Brain pericyte (primary cell): Measurements from ENCODE around the gene EME2.
A peak's percentile ranks its signal among the peaks of the same experiment; 100 is the strongest.

Experiments
- DNase-seq: peaks from one replicate; pipeline ENCODE4 v3.0.0-alpha.2; 2012; ENCODE audit warnings: low read depth, low spot score

Gene EME2

DNA sequence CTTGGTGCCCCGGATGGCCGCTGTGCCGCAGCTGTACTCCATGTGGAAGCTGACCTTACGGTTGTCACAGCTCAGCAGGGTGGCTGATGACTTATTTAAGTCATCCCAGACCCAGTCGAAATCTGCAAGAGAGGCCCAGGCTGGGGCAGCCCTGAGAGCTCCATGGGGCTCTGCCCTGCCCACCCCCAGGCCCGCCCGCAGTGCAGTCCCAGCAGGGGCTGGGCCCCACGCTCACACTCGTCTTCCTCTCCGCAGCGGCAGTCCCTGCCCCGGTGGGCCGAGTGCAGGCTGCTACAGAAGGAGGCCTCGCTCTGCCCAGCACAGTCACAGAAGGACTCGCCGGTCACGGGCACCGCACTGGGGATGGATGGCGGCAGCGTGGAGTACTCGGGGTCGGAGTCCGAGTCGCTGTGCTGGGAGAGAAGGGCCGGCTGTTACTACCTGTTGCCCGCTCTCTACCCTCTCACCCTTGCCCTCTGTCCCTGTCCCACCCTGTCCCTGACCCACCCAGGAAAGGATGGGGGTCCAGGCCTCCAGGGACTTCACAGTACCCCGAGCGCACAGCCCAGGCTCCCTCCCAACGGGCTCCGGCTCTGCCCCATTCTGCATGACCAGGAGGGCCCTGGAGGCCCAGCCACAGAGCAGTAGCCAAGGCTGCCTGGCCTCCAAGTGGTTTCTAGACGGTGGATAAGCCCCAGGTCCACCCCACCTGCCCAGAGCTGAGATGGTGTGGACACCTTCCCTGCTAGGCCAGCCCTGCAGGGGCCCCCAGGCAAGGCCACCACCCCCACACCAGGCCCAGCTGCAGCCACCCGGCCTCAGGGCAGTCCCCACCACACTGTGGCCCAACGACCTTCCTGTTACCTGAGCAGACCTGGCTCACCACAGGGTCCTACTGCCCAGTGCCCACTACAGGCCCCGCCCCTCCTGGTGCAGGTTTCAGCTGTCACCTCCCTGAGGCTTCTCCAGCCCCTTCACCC lies 5.9 kb downstream of the EME2 start:
- DNase-seq, result peak; percentile 78

DNA sequence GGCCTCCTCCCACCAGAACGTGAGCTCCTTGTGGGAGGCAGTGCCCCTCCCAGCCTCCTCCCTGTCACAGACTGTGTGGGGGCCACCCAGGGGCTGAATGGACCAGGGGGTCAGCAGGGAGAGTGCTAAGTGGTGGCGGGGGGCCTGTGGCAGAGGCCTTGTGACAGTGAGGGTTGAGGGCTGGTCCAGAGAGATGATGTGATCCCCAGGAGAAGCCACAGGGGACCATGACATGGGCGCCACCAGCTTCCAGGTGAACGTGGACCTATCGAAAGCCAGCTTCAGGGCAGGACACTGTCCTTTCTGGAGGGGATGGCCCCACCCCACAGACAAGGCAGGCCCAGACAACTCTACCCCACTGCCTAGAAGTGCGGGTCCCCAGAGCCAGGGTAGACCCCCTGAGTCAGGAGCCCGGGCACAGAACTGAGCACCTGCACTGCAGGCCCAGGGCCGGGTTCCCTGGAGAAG lies 6.7 kb downstream of the EME2 start:
- DNase-seq, result no peak

DNA sequence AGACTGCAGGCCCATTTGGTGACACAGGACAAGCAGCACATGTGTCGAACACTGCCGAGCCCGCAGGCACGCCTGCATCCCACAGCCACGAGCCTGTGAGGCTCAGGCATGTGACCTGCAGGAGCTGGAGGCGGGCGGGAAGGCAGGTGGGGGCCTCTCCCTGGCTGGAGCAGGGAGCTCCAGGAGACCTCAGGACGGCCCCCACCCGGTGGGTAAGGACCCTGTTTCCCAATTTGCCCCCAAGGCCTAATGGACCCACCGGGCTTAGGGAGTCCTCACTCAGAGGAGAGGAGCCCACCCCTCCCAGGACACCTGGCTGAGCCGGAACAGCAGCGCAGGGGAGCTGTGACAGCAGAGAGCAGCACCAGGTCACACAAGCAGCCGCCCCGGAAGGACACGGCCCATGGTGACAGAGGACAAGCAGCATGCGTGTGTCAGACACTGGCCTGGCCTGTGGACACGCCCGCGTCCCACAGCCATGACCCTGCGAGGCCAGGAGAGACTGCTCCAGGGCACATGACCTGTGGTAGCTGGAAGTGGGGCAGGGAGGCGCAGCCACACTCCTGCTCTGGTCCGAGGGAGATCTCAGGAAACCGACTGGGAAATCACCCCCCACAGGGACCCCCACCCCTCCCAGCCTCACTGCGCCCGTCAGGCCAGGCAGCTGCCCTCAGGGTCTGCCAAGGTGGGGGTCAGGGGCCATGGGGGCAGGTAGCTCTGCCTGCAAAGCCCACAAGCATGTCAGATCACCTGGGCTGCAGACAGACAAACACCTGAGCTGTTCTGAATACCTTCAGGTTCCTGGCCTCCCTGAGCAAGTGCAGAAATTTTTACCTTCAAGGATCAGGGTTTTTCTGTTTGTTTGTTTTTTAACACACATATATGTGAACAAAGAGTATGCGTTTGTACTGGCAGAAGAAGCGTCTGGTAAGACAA lies 7.4 kb downstream of the EME2 start:
- no peak for DNase-seq

DNA sequence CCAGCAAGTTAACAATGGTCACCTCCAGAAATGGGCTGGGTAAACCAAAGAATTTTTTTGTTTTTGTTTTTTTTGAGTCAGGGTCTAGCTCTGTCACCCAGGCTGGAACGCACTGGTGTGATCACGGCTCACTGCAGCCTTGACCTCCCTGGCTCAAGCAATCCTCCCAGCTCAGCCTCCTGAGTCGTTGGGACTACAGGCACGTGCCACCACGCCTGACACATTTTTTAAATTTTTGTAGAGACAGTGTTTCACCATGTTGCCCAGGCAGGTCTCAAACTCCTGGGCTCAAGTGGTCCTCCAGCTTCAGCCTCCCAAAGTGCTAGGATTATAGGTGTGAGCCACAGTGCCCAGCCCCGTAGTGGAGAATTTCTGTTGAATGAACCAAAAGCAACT lies 8.1 kb downstream of the EME2 start:
- DNase-seq, result no peak

- no peak for DNase-seq
Measured at GRCh38 chr16:1781254-1781653, 8.6 kb downstream of the EME2 start.

DNA sequence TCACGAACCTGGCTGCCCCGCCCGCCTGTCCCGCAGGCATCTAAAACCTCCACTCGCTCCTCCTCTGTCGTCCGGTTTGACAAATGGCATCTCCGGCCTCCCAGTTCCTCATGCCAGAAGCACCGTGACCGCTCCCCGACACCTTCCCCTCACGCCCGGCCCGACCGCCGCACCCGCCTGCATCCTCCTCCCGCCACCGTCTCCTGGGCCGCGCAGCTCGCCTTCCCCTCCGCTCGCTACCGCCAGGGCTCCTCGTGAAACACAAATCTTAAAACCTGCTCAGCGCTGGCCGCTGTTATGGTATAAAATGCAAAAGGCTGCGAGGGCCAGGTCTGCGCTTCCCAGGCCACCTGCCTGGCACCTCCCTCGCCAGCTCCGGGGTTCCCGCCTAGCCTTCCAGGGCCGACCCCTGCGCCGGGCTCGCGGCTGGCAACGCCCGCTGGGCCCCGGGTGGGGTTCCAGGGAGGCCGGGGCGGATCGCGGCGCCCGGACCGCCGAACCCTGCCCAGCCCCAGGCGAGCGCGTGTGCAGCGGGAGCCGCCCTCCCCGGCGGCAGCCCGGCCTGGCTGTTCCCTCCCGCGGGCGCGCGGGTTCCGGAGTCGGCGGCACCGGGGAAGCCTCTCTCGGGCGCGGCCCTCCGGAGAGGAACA lies 9.3 kb downstream of the EME2 start:
- no peak for DNase-seq

- peak; percentile 100 for DNase-seq
Measured at GRCh38 chr16:1782408-1783264, 10.0 kb downstream of the EME2 start, which contains the start of the genes NUBP2 and SPSB3. Gene NUBP2, plus strand, starts transcription at chr16:1782960. Its CDS starts 61 bp downstream, at chr16:1783021. Gene SPSB3, minus strand, starts transcription at chr16:1782571. Its CDS starts 1,088 bp downstream, at chr16:1781483.

- DNase-seq, result no peak
Measured at GRCh38 chr16:1784977-1785845, 12.6 kb downstream of the EME2 start.

DNA sequence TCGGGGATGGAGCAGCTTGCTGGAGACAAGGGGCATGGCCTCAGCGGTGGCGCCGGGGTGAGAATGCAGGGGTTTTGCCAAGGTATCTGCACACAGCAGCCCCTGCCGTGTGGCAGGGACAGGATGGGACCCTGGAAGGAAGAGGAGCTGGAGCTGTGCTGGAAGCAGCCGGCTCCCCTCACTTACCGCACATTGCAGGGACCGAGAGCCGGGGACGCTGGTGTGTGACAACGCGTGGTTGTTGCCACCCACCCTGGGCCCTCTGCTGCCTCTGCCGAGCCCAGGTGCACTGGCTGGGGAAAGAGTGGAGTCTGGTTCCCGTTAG lies 13.2 kb downstream of the EME2 start:
- DNase-seq, result no peak

DNA sequence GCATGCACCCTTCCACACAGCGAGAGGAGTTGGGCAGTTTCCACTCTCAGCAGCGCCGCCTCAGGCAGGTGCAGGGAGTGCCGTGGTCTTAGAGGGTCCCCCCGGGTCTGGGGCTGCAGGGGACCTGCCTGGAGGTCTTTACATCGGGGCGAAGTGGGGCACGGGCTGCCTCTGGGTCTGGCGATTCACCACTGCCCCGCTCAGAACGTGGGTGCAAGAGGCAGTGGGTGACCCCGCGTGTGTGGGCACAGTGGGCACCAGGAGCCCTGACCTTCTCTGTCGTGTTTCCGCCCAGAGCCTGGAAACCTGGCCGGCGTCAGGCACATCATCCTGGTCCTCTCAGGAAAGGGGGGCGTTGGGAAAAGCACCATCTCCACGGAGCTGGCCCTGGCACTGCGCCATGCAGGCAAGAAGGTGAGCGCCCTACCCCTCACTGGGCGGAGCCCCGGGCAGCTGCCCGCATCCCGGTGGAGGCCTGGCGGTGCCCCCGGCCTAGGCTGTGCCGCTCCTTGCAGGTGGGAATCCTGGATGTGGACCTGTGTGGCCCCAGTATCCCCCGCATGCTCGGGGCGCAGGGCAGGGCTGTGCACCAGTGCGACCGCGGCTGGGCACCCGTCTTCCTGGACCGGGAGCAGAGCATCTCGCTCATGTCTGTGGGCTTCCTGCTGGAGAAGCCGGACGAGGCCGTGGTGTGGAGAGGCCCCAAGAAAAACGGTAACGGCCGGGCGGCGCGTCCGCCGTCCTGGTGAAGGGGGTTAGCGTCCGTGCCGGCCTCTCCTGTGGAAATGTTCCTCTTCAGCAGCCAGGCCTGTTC lies 13.8 kb downstream of the EME2 start:
- no peak for DNase-seq

DNA sequence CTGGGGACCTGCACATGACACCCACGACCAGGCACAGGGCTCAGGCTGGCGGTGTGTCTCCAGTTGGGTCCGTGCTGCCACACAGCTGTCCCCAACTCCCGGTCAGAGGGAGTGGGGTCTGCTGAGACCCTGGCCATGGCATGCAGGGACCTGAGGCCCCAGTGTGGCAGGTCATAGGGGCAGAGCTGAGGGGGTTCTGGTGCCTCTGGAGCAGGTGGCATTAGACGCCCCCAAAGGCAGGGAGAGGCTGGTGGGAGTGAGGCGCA lies 14.4 kb downstream of the EME2 start:
- no peak for DNase-seq

- no peak for DNase-seq
Measured at GRCh38 chr16:1787322-1788094, 14.9 kb downstream of the EME2 start.

GRCh38 chr16:1788095-1788707 lies 15.6 kb downstream of the EME2 start:
- DNase-seq, result no peak

DNA sequence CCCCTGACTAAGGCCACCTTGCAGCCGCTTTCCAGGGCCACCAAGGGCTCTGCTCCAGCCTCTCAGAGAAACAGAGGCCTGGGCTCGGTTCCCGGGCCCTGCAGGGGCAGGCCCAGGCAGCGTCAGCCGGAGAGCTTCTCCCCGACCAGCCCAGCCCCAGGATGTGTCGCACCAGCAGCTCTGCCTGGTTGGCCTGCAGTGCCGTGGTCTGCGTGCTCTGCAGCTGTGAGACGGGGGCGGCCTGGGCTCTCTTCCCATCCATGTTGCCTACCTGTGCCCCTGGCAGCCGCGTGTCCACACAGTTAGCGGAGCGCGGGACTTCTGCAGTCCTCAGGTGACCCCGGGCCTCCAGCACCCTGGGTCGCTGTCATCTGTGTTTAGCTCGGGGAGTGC lies 16.1 kb downstream of the EME2 start:
- DNase-seq, result no peak

DNA sequence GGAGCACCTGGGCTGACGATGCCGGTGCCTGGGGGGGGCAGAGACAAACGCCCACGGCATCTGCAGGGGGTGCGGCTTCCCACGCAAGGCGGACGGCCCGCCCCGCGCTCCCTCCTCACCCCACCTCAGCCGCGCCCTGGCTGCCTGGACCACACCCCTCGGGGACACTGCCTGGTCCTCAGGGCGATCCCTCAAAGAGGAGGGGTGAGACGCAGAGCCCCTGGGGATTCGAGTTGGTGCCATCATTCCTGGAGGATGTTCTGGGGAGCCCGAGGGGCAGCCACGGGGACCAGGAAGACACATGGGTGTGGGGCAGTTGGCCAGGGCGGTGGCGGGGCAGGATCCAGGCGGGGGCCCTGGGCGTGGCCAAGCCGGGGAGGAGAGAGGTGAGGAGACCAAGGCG lies 17.0 kb downstream of the EME2 start:
- no peak for DNase-seq

DNA sequence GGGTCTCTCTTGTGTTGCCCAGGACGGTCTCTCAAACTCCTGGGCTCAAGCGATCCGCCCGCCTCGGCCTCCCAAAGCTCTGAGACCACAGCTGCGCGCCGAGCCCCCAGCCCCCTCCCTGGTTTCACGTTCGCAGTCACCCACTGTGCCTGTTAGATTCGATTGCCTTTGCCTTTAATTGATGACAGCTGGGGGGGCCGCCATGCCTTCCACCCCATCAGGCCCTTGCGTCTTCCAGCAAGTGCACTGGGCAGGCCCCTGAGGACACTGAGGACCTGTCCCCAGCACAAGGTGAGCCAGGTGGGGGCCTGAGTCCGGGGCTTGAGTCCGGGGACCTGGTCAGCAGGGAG lies 17.6 kb downstream of the EME2 start:
- DNase-seq, result no peak

DNA sequence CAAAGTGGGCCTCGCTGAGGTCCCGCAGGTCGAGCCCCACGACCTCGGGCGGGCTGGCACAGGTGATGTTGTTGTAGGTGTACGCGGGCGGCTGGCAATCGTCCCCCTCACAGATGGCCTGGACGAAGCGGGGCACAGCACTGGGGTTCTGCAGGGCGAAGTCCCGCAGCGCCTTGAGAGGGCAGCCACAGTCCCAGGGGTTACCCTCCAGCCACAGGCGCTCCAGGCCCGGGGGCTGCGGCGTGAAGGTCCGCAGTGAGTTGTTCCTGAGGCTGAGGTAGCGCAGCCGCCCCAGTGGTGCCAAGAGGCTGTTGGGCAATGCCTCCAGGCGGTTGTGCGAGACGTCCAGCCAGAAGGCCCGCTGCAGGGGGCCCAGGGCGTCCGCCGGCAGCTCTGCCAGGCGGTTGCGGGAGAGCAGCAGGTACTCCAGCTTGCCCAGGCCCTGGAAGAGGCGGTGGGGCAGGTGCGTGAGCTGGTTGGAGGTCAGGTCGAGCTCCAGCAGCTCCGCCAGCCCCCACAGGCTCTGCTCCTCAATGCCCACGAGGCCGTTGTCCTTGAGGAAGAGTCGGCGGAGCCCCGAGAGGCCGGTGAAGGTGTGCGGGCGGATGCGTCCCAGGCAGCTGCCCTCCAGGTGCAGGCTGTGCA lies 18.1 kb downstream of the EME2 start:
- DNase-seq, result no peak
